ENCODE data around the gene PRUNE2.

GRCh38 chr9:76600007-76600615 lies 305.8 kb downstream of the PRUNE2 start:
- TF ChIP-seq CTCF (IDR thresholded peaks at IDR 0.05) (no peak), POLR2A (IDR thresholded peaks at IDR 0.05) (no peak)
